ENCODE data around the gene DRG2. TPM values are rescaled to one million over a fixed set of nuclear protein-coding genes. Genes with fewer than 3 reads are reported as not detected.

Gene DRG2
- total and polyA plus RNA-seq, 10 of the 15 experiments (the other 5 are each of a cell fraction or from before 2014, with no cell fraction given) = 9.1 to 64.8 (median 45.7) TPM

DNA sequence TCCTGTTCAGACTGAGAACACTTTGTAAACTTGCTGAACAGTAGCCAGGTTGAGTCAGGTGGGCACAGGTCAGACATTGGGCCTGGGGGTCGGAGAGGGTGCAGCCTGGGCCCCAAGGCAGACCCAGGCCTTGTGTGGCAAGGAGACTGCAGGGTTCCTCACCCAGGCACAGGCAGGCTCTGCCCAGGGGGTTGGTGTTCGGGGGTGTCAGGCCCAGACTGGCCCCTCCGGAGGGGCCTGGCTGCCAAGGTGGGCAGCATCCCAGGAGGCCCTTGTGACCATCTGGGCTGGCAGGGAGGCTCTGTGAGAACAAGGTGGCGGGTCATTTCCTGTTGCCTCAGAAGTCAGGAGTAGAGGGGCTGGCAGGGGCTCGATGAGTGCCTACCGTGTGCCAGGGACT, 20.2 kb downstream of the DRG2 start:
- no peak overlapping the region for H3K9ac ChIP-seq (ENCODE audit: control insufficient read depth, insufficient read depth, low read length)
- BruUV-seq (replicated peaks) = no TSS peak
- WGBS (ENCODE audit: insufficient coverage, insufficient replicate concordance, low lambda C conversion rate, missing lambda C conversion rate) = 96% methylated on average over 6 of the region's 6 CpGs
- CTCF ChIA-PET = no interaction called here
- no peak overlapping the region for H2AFZ ChIP-seq (ENCODE audit: control insufficient read depth, low read depth, low read length)
- no peak overlapping the region for H3K4me3 ChIP-seq
- SMC1A ChIA-PET (ENCODE audit: uncharacterized antibody, unreplicated experiment) = no interaction called here
- in situ Hi-C loops (cut with MboI) = no loop called here
- DNase-seq (ENCODE audit: low read depth, low spot score) (no peak), ATAC-seq (no peak), FAIRE-seq (no peak)
- no peaks in the 10 kb centered on the region for H3K79me2 ChIP-seq (ENCODE audit: control insufficient read depth, insufficient read depth, low read length)
- POLR2A ChIA-PET = no interaction called here
- no peaks in the 10 kb centered on the region for H3K4me1 ChIP-seq (ENCODE audit: control insufficient read depth, insufficient read depth, low read length)
- H3K4me2 ChIP-seq (ENCODE audit: control insufficient read depth, insufficient read depth) = no peak overlapping the region
- RAD21 ChIA-PET (ENCODE audit: unreplicated experiment) = no interaction called here
- H3K36me3 ChIP-seq (ENCODE audit: control insufficient read depth in 2 of 2, insufficient read depth in 2 of 2, low read length in 1 of 2) = peaks cover 0 to 1% of the 10 kb centered on the region in 2 experiments; a peak in 3 of 4 replicates
- no peaks in the 10 kb centered on the region for H3K9me3 ChIP-seq (replicated peaks; ENCODE audit: control insufficient read depth, insufficient read depth, low read length)
- no peaks in the 10 kb centered on the region for H4K20me1 ChIP-seq (ENCODE audit: control insufficient read depth, insufficient read depth)
- H3K27me3 ChIP-seq (replicated peaks in 1 of 2; ENCODE audit: control insufficient read depth in 2 of 2, insufficient read depth in 2 of 2, low read length in 1 of 2) = no peaks in the 10 kb centered on the region
- no peak for TF ChIP-seq TCF12 (IDR thresholded peaks at IDR 0.05; ENCODE audit: low read depth, low read length)
- 0 out of 2 replicates have a peak, but pooled peaks have one; percentile 26 for TF ChIP-seq POLR2AphosphoS5 (IDR thresholded peaks at IDR 0.05; ENCODE audit: low read length)
- H3K27ac ChIP-seq (ENCODE audit: control insufficient read depth, insufficient read depth) = no peak overlapping the region
- intact Hi-C loops (cut with micrococcal nuclease; ENCODE audit: unreplicated experiment) = no loop called here

DNA sequence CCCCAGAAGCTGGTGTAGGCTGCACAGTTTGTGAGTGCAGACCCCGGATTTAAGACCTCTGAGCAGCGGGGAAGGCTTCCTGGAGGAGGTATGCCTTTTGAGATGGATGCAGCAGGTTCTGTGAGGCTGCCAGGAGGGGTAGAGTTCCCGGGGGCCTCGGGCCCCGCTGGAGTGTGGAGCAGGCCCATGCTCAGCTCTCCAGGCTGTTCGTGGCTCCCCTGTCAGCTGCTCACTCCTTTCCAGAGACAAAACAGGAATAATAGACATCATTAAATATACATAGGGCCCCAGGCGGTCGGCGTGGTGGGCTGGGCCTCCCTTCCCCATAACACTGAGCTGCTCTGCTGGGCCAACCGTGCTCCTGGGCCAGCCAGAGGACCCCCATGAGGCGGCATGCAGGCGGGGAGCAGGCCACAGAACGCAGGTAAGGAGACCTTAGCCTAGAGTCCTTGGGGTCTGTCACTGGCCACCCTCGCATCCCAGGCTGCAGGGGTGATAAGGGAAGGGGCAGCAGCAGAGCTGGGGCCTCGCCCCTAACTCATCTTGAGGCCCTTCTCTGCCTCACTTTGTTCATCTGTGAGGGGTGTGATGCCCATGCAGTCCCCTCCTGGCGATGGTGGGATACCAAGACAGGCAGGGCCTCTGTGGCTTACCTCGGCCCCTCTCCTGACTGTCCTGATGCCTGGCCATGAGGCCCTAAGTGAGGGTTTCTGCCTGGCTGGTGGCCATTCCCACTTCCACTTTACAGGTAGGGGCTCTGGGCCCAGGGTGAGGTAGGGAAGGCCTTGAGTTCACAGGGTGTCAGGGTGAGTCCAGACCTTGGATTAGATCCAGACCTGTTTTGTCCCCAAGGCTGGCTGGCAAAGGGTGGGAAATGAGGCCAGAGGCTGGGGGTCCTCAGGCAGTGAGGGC, 20.9 kb downstream of the DRG2 start, which contains the start of gene MYO15A:
Gene MYO15A, plus strand, starts transcription at position 356 of the 912 bp plus-strand sequence. CDS start 10,045 bp downstream, outside the sequence.
- no TSS peak for BruUV-seq (replicated peaks)
- H3K27me3 ChIP-seq (replicated peaks in 1 of 2; ENCODE audit: control insufficient read depth in 2 of 2, insufficient read depth in 2 of 2, low read length in 1 of 2) = no peaks in the 10 kb centered on the region
- in situ Hi-C loops (cut with MboI) = no loop called here
- no peaks in the 10 kb centered on the region for H4K20me1 ChIP-seq (ENCODE audit: control insufficient read depth, insufficient read depth)
- H3K4me1 ChIP-seq (ENCODE audit: control insufficient read depth, insufficient read depth, low read length) = no peaks in the 10 kb centered on the region
- 89% methylated on average over 17 of the region's 17 CpGs for WGBS (ENCODE audit: insufficient coverage, insufficient replicate concordance, low lambda C conversion rate, missing lambda C conversion rate)
- H3K4me3 ChIP-seq = no peak within 1 kb of the TSS
- SMC1A ChIA-PET (ENCODE audit: uncharacterized antibody, unreplicated experiment) = no interaction called here
- POLR2A ChIA-PET = no interaction called here
- ATAC-seq (no peak), DNase-seq (ENCODE audit: low read depth, low spot score) (no peak), FAIRE-seq (no peak)
- RAD21 ChIA-PET (ENCODE audit: unreplicated experiment) = no interaction called here
- CTCF ChIA-PET = no interaction called here
- H3K27ac ChIP-seq (ENCODE audit: control insufficient read depth, insufficient read depth) = no peak within 1 kb of the TSS
- no peak within 1 kb of the TSS for H3K9ac ChIP-seq (ENCODE audit: control insufficient read depth, insufficient read depth, low read length)
- no peaks in the 10 kb centered on the region for H3K79me2 ChIP-seq (ENCODE audit: control insufficient read depth, insufficient read depth, low read length)
- intact Hi-C loops (cut with micrococcal nuclease; ENCODE audit: unreplicated experiment) = no loop called here
- H2AFZ ChIP-seq (ENCODE audit: control insufficient read depth, low read depth, low read length) = no peak within 1 kb of the TSS
- TF ChIP-seq, protein P1, sequence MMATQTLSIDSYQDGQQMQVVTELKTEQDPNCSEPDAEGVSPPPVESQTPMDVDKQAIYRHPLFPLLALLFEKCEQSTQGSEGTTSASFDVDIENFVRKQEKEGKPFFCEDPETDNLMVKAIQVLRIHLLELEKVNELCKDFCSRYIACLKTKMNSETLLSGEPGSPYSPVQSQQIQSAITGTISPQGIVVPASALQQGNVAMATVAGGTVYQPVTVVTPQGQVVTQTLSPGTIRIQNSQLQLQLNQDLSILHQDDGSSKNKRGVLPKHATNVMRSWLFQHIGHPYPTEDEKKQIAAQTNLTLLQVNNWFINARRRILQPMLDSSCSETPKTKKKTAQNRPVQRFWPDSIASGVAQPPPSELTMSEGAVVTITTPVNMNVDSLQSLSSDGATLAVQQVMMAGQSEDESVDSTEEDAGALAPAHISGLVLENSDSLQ (IDR thresholded peaks at IDR 0.05) = no peak
- peak; percentile 9; the same call in 1 of the 2 replicates for TF ChIP-seq POLR2A (IDR thresholded peaks at IDR 0.05; ENCODE audit: low read depth, low read length)
- no peaks in the 10 kb centered on the region for H3K9me3 ChIP-seq (replicated peaks; ENCODE audit: control insufficient read depth, insufficient read depth, low read length)
- H3K36me3 ChIP-seq (ENCODE audit: control insufficient read depth in 2 of 2, insufficient read depth in 2 of 2, low read length in 1 of 2) = peaks cover 0 to 1% of the 10 kb centered on the region in 2 experiments; a peak in 3 of 4 replicates
- H3K4me2 ChIP-seq (ENCODE audit: control insufficient read depth, insufficient read depth) = no peak within 1 kb of the TSS
